CD4-positive, alpha-beta T cell (primary cell): ENCODE measurements around the gene RGR. TPM values are rescaled to one million over a fixed set of nuclear protein-coding genes. Genes with fewer than 3 reads are reported as not detected.

Experiments
- ATAC-seq: fragments of 200-7000 bp; cut with Tn5 transposase; one replicate; pipeline ENCODE4 v1.10.0; 2022; ENCODE audit warnings: mild to moderate bottlenecking; ENCODE audit not compliant: poor library complexity
- CTCF ChIA-PET: fragments of 350-600 bp; sonication (Branson Sonifier 250); formaldehyde crosslinking; loops from one replicate; lab custom pipeline; 2021; ENCODE audit warnings: antibody characterized with exemption, inconsistent platforms; lab: Charles Lee
- POLR2A ChIA-PET: fragments of 350-600 bp; sonication (Branson Sonifier 250); formaldehyde crosslinking; loops from one replicate; lab custom pipeline; 2021; ENCODE audit warnings: antibody characterized with exemption, inconsistent platforms; lab: Charles Lee
- DNase-seq, 14 experiments: peaks; one replicate each; pipeline ENCODE4 v3.0.0-alpha.2; 2013 to 2020; ENCODE audit warnings: mixed read lengths in 2 of 14
- H3K27ac ChIP-seq, 2 donors: one replicate each; pipeline versions ENCODE4 v1.5.1 to v1.7.0; 2013; ENCODE audit warnings: low read length in 2 of 2, low read depth in 1 of 2, mild to moderate bottlenecking in 1 of 2
- H3K27me3 ChIP-seq, 2 experiments: 1 replicate in 1 of 2; 2 replicates in 1 of 2; pipeline versions ENCODE4 v1.6.1 to v1.7.0; 2013; ENCODE audit warnings: low read length in 2 of 2, control low read depth in 1 of 2, mild to moderate bottlenecking in 1 of 2, moderate library complexity in 1 of 2; ENCODE audit not compliant: insufficient read depth in 2 of 2, control insufficient read depth in 1 of 2
- H3K36me3 ChIP-seq: one replicate; pipeline ENCODE4 v1.6.1; 2013; ENCODE audit warnings: low read length, control low read depth; ENCODE audit not compliant: insufficient read depth
- H3K4me1 ChIP-seq: one replicate; pipeline ENCODE4 v1.6.1; 2013; ENCODE audit warnings: low read length, control low read depth; ENCODE audit not compliant: insufficient read depth
- H3K4me3 ChIP-seq: one replicate; pipeline ENCODE4 v1.5.1; 2013; ENCODE audit warnings: mild to moderate bottlenecking, low read length, moderate library complexity
- H3K9me3 ChIP-seq, 2 experiments: 1 replicate in 1 of 2; 2 replicates in 1 of 2; pipeline versions ENCODE4 v1.6.1 to v1.7.0; 2013; ENCODE audit warnings: low read length in 2 of 2, mild to moderate bottlenecking in 2 of 2, control low read depth in 1 of 2, moderate library complexity in 1 of 2; ENCODE audit not compliant: control insufficient read depth in 1 of 2, insufficient read depth in 1 of 2
- H3K27ac Mint-ChIP-seq: one replicate; pipeline ENCODE4 v1.8.0; 2020; ENCODE audit warnings: mixed read lengths
- H3K27me3 Mint-ChIP-seq: one replicate; pipeline ENCODE4 v1.8.0; 2021; ENCODE audit warnings: mixed read lengths
- H3K36me3 Mint-ChIP-seq: one replicate; pipeline ENCODE4 v1.8.0; 2021; ENCODE audit warnings: low read depth, mixed read lengths
- H3K4me1 Mint-ChIP-seq: one replicate; pipeline ENCODE4 v1.8.0; 2021; ENCODE audit warnings: low read depth, mixed read lengths
- H3K4me3 Mint-ChIP-seq: one replicate; pipeline ENCODE4 v1.8.0; 2020; ENCODE audit warnings: mild to moderate bottlenecking, mixed read lengths
- H3K9me3 Mint-ChIP-seq: one replicate; pipeline ENCODE4 v1.8.0; 2020; ENCODE audit warnings: mixed read lengths
- CTCF ChIP-seq: fragments of 200-600 bp; IDR thresholded peaks from one replicate; pipeline ENCODE4 v1.8.0; 2022; ENCODE audit warnings: antibody characterized with exemption, mild to moderate bottlenecking
- intact Hi-C, 2 experiments: fragments of 100-400 bp; cut with DNase I in 1 of 2; cut with micrococcal nuclease in 1 of 2; formaldehyde crosslinking; loops; one replicate each; pipeline versions ENCODE4 v1.15.1 to v1.9.0; 2023 to 2025; cut with DNase I, micrococcal nuclease
- total RNA-seq, 174 experiments: library from RNA in 2 of 174; stranded (reverse) in 2 of 174; gene quantifications; one replicate each; pipeline ENCODE4 v1.2.3 and lab custom pipeline; 2021 to 2026

RGR gene
- total RNA-seq, 2 experiments from 2014 or later: not detected

GRCh38 chr10:84232376-84232775, 12.5 kb upstream of the RGR start:
- no peaks in the 10 kb centered on the region for H3K4me1 ChIP-seq
- H3K27me3 Mint-ChIP-seq: peaks cover 42% of the 10 kb centered on the region
- no peak for DNase-seq
- no peak for TF ChIP-seq CTCF
- H3K4me3 Mint-ChIP-seq: no peak overlapping the region
- no peak overlapping the region for H3K4me3 ChIP-seq
- H3K36me3 ChIP-seq: no peaks in the 10 kb centered on the region
- ChIA-PET CTCF (no interaction called here), POLR2A (no interaction called here)
- H3K27ac ChIP-seq: no peak overlapping the region
- H3K27me3 ChIP-seq: peaks cover 0 to 10% of the 10 kb centered on the region in 2 experiments
- H3K9me3 ChIP-seq: peaks cover 0 to 8% of the 10 kb centered on the region in 2 experiments
- no peak for ATAC-seq
- H3K36me3 Mint-ChIP-seq: no peaks in the 10 kb centered on the region
- no peak overlapping the region for H3K27ac Mint-ChIP-seq
- no peaks in the 10 kb centered on the region for H3K4me1 Mint-ChIP-seq
- intact Hi-C loops: no loop called here
- H3K9me3 Mint-ChIP-seq: no peaks in the 10 kb centered on the region

- H3K27ac Mint-ChIP-seq: no peak overlapping the region
- DNase-seq: no peak
- Histone ChIP-seq H3K27ac (no peak overlapping the region), H3K4me1 (no peaks in the 10 kb centered on the region), H3K9me3 (peaks cover 0 to 8% of the 10 kb centered on the region in 2 experiments), H3K27me3 (peaks cover 0 to 10% of the 10 kb centered on the region in 2 experiments), H3K36me3 (no peaks in the 10 kb centered on the region), H3K4me3 (no peak overlapping the region)
- no peaks in the 10 kb centered on the region for H3K4me1 Mint-ChIP-seq
- ChIA-PET POLR2A (no interaction called here), CTCF (no interaction called here)
- intact Hi-C loops: no loop called here
- ATAC-seq: no peak
- H3K36me3 Mint-ChIP-seq: no peaks in the 10 kb centered on the region
- H3K4me3 Mint-ChIP-seq: no peak overlapping the region
- H3K27me3 Mint-ChIP-seq: peaks cover 33% of the 10 kb centered on the region
- H3K9me3 Mint-ChIP-seq: no peaks in the 10 kb centered on the region
- TF ChIP-seq CTCF: no peak
These were observed 10.9 kb upstream of the RGR start for GRCh38 chr10:84233940-84234339.

GRCh38 chr10:84234479-84234878, 10.4 kb upstream of the RGR start:
- TF ChIP-seq CTCF: no peak
- no peak overlapping the region for H3K27ac Mint-ChIP-seq
- Histone ChIP-seq H3K4me3 (no peak overlapping the region), H3K4me1 (no peaks in the 10 kb centered on the region), H3K36me3 (no peaks in the 10 kb centered on the region), H3K27me3 (peaks cover 0 to 10% of the 10 kb centered on the region in 2 experiments), H3K9me3 (peaks cover 0 to 8% of the 10 kb centered on the region in 2 experiments), H3K27ac (no peak overlapping the region)
- no peaks in the 10 kb centered on the region for H3K4me1 Mint-ChIP-seq
- DNase-seq (no peak), ATAC-seq (no peak)
- POLR2A ChIA-PET: no interaction called here
- intact Hi-C loops: no loop called here
- CTCF ChIA-PET: no interaction called here
- H3K36me3 Mint-ChIP-seq: no peaks in the 10 kb centered on the region
- H3K27me3 Mint-ChIP-seq: peaks cover 27% of the 10 kb centered on the region
- H3K9me3 Mint-ChIP-seq: no peaks in the 10 kb centered on the region
- no peak overlapping the region for H3K4me3 Mint-ChIP-seq
